ENCODE measurements around the gene ZNF581. TPM values are rescaled to one million over a fixed set of nuclear protein-coding genes. Genes with fewer than 3 reads are reported as not detected.

The ZNF581 gene
- total RNA-seq, 1 donor from 2014 or later: 36.9 TPM

- no peak for TF ChIP-seq CTCF (IDR thresholded peaks at IDR 0.05; ENCODE audit: insufficient read depth, low read length, poor library complexity, severe bottlenecking)
- peaks cover 6% of the 10 kb centered on the region for H3K36me3 ChIP-seq (ENCODE audit: control insufficient read depth, insufficient read depth, low read length)
- no peaks in the 10 kb centered on the region for H3K27me3 ChIP-seq (ENCODE audit: control insufficient read depth, insufficient read depth, low read length)
- no peak overlapping the region for H3K4me3 ChIP-seq (ENCODE audit: low read depth, low read length)
- DNase-seq (ENCODE audit: low read depth): no peak
Observed at GRCh38 chr19:55669418-55670279, 26.2 kb downstream of the ZNF581 start.

GRCh38 chr19:55670280-55671053 is 27.0 kb downstream of the ZNF581 start:
- peaks cover 6% of the 10 kb centered on the region for H3K36me3 ChIP-seq (ENCODE audit: control insufficient read depth, insufficient read depth, low read length)
- no peak for TF ChIP-seq CTCF (IDR thresholded peaks at IDR 0.05; ENCODE audit: insufficient read depth, low read length, poor library complexity, severe bottlenecking)
- no peak overlapping the region for H3K4me3 ChIP-seq (ENCODE audit: low read depth, low read length)
- DNase-seq (ENCODE audit: low read depth): no peak
- no peaks in the 10 kb centered on the region for H3K27me3 ChIP-seq (ENCODE audit: control insufficient read depth, insufficient read depth, low read length)

- H3K4me3 ChIP-seq (ENCODE audit: low read depth, low read length): no peak overlapping the region
- peaks cover 6% of the 10 kb centered on the region for H3K36me3 ChIP-seq (ENCODE audit: control insufficient read depth, insufficient read depth, low read length)
- no peaks in the 10 kb centered on the region for H3K27me3 ChIP-seq (ENCODE audit: control insufficient read depth, insufficient read depth, low read length)
- no peak for DNase-seq (ENCODE audit: low read depth)
- no peak for TF ChIP-seq CTCF (IDR thresholded peaks at IDR 0.05; ENCODE audit: insufficient read depth, low read length, poor library complexity, severe bottlenecking)
Observed at GRCh38 chr19:55671054-55671378, 27.6 kb downstream of the ZNF581 start.

GRCh38 chr19:55672418-55672817 is 29.0 kb downstream of the ZNF581 start:
- Histone ChIP-seq H3K4me3 (ENCODE audit: low read depth, low read length) (no peak overlapping the region), H3K27me3 (ENCODE audit: control insufficient read depth, insufficient read depth, low read length) (no peaks in the 10 kb centered on the region), H3K36me3 (ENCODE audit: control insufficient read depth, insufficient read depth, low read length) (peaks cover 5% of the 10 kb centered on the region)
- DNase-seq (ENCODE audit: low read depth): no peak
- TF ChIP-seq CTCF (IDR thresholded peaks at IDR 0.05; ENCODE audit: insufficient read depth, low read length, poor library complexity, severe bottlenecking): no peak

GRCh38 chr19:55673465-55673864 is 30.0 kb downstream of the ZNF581 start:
- TF ChIP-seq CTCF (IDR thresholded peaks at IDR 0.05; ENCODE audit: insufficient read depth, low read length, poor library complexity, severe bottlenecking): no peak
- Histone ChIP-seq H3K36me3 (ENCODE audit: control insufficient read depth, insufficient read depth, low read length) (peaks cover 5% of the 10 kb centered on the region), H3K4me3 (ENCODE audit: low read depth, low read length) (no peak overlapping the region), H3K27me3 (ENCODE audit: control insufficient read depth, insufficient read depth, low read length) (no peaks in the 10 kb centered on the region)
- DNase-seq (ENCODE audit: low read depth): no peak

Measured in kidney epithelial cell (primary cell).